HepG2 (cell line): ENCODE data around the gene PPP2R2D. TPM values are rescaled to one million over a fixed set of nuclear protein-coding genes. Genes with fewer than 3 reads are reported as not detected.
A peak's percentile ranks its signal among the peaks of the same experiment; 100 is the strongest.

Source experiments
- ARNTL ChIP-seq: sonication (generic); formaldehyde crosslinking; IDR thresholded peaks from 2 replicates; pipeline ENCODE4 v1.4.0; 2020; ENCODE audit warnings: mild to moderate bottlenecking, missing genetic modification reagents
- ATF7-NPFF ChIP-seq: sonication (generic); formaldehyde crosslinking; IDR thresholded peaks from 2 replicates; pipeline ENCODE4 v1.8.1; 2023; ENCODE audit warnings: mild to moderate bottlenecking, low read depth, missing genetic modification reagents, moderate library complexity
- ERF ChIP-seq: IDR thresholded peaks from 2 replicates; pipeline ENCODE4 v1.6.1; 2018; ENCODE audit warnings: missing biosample characterization, missing genetic modification reagents
- FLYWCH1 ChIP-seq: sonication (generic); formaldehyde crosslinking; IDR thresholded peaks from 2 replicates; pipeline ENCODE4 v1.8.1; 2023; ENCODE audit warnings: mild to moderate bottlenecking, missing genetic modification reagents
- FOXJ3 ChIP-seq: sonication (generic); formaldehyde crosslinking; IDR thresholded peaks from 2 replicates; pipeline ENCODE4 v1.4.0; 2020; ENCODE audit warnings: missing genetic modification reagents, mild to moderate bottlenecking, borderline replicate concordance
- KDM2A ChIP-seq: sonication (generic); formaldehyde crosslinking; IDR thresholded peaks from 2 replicates; pipeline ENCODE4 v1.4.0; 2020; ENCODE audit warnings: low read depth, missing genetic modification reagents, borderline replicate concordance
- MTA3 ChIP-seq: sonication (generic); formaldehyde crosslinking; IDR thresholded peaks from 2 replicates; pipeline ENCODE4 v1.4.0; 2020; ENCODE audit warnings: missing genetic modification reagents
- MZF1 ChIP-seq: sonication (generic); formaldehyde crosslinking; IDR thresholded peaks from 2 replicates; pipeline ENCODE4 v1.8.1; 2023; ENCODE audit warnings: mild to moderate bottlenecking, missing genetic modification reagents, borderline replicate concordance
- NR2F1 ChIP-seq, 2 experiments: fragments of 450-650 bp in 1 of 2; formaldehyde crosslinking in 1 of 2; IDR thresholded peaks; 2 replicates each; pipeline versions ENCODE4 v1.5.0 to v1.6.1; 2016 to 2020; ENCODE audit warnings: mild to moderate bottlenecking in 1 of 2, missing compliant biosample characterization in 1 of 2, missing genetic modification reagents in 1 of 2, moderate library complexity in 1 of 2
- PAX8 ChIP-seq: sonication (generic); formaldehyde crosslinking; IDR thresholded peaks from 2 replicates; pipeline ENCODE4 v1.8.0; 2022; ENCODE audit warnings: mild to moderate bottlenecking, missing genetic modification reagents, borderline replicate concordance
- SALL2 ChIP-seq: sonication (generic); formaldehyde crosslinking; IDR thresholded peaks from 2 replicates; pipeline ENCODE4 v1.8.1; 2023; ENCODE audit warnings: mild to moderate bottlenecking, missing genetic modification reagents, inconsistent platforms
- ZFP37 ChIP-seq: sonication (generic); formaldehyde crosslinking; IDR thresholded peaks from 2 replicates; pipeline ENCODE4 v1.4.0; 2020; ENCODE audit warnings: missing genetic modification reagents, borderline replicate concordance
- ZNF24 ChIP-seq: fragments of 450-650 bp; IDR thresholded peaks from 2 replicates; pipeline ENCODE4 v1.6.1; 2017; ENCODE audit warnings: antibody characterized with exemption, mild to moderate bottlenecking
- ZNF557 ChIP-seq: sonication (generic); formaldehyde crosslinking; IDR thresholded peaks from 2 replicates; pipeline ENCODE4 v1.4.0; 2020; ENCODE audit warnings: missing genetic modification reagents
- polyA plus RNA-seq, 8 experiments: library from polyadenylated mRNA; depleted of rRNA in 3 of 8; stranded (reverse) in 7 of 8; unstranded in 1 of 8; fragments of >200 nt; fragmentation: Illumina TruSeq in 4 of 8; extraction: Trizol in 4 of 8; gene quantifications; 2 replicates each; pipeline versions ENCODE4 v1.2.1 to v1.2.3, GENCODE V29; 2011 to 2016; ENCODE audit warnings: low read depth in 4 of 8, missing spikeins in 1 of 8, mixed read lengths in 1 of 8; ENCODE audit not compliant: insufficient read depth in 1 of 8
- total RNA-seq, 5 experiments: library from RNA; depleted of rRNA; stranded (reverse); fragments of >200 nt; fragmentation: Illumina TruSeq; extraction: Trizol; gene quantifications; 2 replicates each; pipeline ENCODE4 v1.2.3, GENCODE V29; 2016; ENCODE audit warnings: low read depth in 1 of 5
- TF ChIP-seq, protein P1 (sequence below): IDR thresholded peaks from 2 replicates; pipeline ENCODE4 v1.6.1; 2016; ENCODE audit warnings: low read depth, control low read depth
- TF ChIP-seq, protein P2 (sequence below): fragments of 450-650 bp; IDR thresholded peaks from 2 replicates; pipeline ENCODE4 v1.6.1; 2017; ENCODE audit warnings: mild to moderate bottlenecking
- TF ChIP-seq, protein P3 (sequence below): sonication (generic); formaldehyde crosslinking; IDR thresholded peaks from 2 replicates; pipeline ENCODE4 v1.4.0; 2020; ENCODE audit warnings: mild to moderate bottlenecking, low read depth, missing genetic modification reagents
- TF ChIP-seq, protein P4 (sequence below): sonication (generic); formaldehyde crosslinking; IDR thresholded peaks from 2 replicates; pipeline ENCODE4 v1.8.1; 2022; ENCODE audit warnings: low read depth, mild to moderate bottlenecking, missing genetic modification reagents
- TF ChIP-seq, protein P5 (sequence below): IDR thresholded peaks from 2 replicates; pipeline ENCODE4 v1.6.1; 2016

The PPP2R2D gene
- total and polyA plus RNA-seq, 2 of the 13 experiments (the other 11 are each of a cell fraction or from before 2014, with no cell fraction given), result 32.7 to 33.2 TPM

DNA sequence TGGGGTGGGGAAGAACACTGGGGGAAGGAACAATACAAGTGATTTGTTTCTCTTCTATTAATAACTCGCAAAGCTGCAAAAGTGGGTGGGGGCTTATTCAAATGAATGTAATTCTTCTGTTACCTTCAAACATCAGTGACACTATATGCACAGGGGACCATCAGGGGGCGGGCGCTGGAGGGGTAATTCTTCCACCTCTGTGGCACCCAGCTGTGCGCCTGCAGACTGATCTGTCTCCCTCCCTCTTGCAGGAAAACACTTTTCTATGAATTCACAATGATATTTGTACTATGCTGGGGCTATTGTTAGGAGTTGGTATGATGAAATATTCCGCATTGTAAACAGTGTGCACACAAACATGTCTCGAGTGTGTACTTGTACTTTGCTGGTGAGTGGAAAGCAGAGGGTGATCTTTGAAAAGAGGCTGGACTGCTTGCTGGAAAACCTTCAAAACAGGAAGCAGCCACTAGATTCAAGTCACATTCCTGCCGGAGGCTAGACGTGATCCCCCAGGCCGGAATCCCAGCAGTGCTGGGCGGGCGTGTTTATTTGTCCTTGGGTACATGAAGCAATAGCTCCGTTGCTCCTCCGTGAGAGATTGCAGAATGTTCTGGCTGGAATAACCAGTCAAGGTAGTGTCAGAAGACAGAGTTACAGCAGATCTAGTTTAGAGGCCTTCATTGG lies 96.7 kb downstream of the PPP2R2D start (continued):
- TF ChIP-seq, protein P1, sequence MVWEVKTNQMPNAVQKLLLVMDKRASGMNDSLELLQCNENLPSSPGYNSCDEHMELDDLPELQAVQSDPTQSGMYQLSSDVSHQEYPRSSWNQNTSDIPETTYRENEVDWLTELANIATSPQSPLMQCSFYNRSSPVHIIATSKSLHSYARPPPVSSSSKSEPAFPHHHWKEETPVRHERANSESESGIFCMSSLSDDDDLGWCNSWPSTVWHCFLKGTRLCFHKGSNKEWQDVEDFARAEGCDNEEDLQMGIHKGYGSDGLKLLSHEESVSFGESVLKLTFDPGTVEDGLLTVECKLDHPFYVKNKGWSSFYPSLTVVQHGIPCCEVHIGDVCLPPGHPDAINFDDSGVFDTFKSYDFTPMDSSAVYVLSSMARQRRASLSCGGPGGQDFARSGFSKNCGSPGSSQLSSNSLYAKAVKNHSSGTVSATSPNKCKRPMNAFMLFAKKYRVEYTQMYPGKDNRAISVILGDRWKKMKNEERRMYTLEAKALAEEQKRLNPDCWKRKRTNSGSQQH (CRISPR knock-in tag), result 0 out of 2 replicates have a peak, but pooled peaks have one; percentile 29
- TF ChIP-seq MTA3, result no peak
- no peak for TF ChIP-seq FLYWCH1 (CRISPR knock-in tag)
- TF ChIP-seq MZF1 (CRISPR knock-in tag), result no peak
- peak; percentile 82 for TF ChIP-seq ARNTL (CRISPR knock-in tag)
- TF ChIP-seq KDM2A (CRISPR knock-in tag), result peak; percentile 88
- no peak; a peak in 1 of 4 replicates for TF ChIP-seq NR2F1 (CRISPR knock-in tag; IDR thresholded peaks at IDR 0.05)
- TF ChIP-seq FOXJ3 (CRISPR knock-in tag), result peak; percentile 92; the same call in 1 of the 2 replicates
- no peak for TF ChIP-seq SALL2 (CRISPR knock-in tag)
- TF ChIP-seq ZNF557 (CRISPR knock-in tag), result no peak
- TF ChIP-seq PAX8 (CRISPR knock-in tag), result no peak
- TF ChIP-seq ZFP37 (CRISPR knock-in tag), result no peak
- TF ChIP-seq, protein P2, sequence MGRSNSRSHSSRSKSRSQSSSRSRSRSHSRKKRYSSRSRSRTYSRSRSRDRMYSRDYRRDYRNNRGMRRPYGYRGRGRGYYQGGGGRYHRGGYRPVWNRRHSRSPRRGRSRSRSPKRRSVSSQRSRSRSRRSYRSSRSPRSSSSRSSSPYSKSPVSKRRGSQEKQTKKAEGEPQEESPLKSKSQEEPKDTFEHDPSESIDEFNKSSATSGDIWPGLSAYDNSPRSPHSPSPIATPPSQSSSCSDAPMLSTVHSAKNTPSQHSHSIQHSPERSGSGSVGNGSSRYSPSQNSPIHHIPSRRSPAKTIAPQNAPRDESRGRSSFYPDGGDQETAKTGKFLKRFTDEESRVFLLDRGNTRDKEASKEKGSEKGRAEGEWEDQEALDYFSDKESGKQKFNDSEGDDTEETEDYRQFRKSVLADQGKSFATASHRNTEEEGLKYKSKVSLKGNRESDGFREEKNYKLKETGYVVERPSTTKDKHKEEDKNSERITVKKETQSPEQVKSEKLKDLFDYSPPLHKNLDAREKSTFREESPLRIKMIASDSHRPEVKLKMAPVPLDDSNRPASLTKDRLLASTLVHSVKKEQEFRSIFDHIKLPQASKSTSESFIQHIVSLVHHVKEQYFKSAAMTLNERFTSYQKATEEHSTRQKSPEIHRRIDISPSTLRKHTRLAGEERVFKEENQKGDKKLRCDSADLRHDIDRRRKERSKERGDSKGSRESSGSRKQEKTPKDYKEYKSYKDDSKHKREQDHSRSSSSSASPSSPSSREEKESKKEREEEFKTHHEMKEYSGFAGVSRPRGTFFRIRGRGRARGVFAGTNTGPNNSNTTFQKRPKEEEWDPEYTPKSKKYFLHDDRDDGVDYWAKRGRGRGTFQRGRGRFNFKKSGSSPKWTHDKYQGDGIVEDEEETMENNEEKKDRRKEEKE, result no peak
- TF ChIP-seq, protein P3, sequence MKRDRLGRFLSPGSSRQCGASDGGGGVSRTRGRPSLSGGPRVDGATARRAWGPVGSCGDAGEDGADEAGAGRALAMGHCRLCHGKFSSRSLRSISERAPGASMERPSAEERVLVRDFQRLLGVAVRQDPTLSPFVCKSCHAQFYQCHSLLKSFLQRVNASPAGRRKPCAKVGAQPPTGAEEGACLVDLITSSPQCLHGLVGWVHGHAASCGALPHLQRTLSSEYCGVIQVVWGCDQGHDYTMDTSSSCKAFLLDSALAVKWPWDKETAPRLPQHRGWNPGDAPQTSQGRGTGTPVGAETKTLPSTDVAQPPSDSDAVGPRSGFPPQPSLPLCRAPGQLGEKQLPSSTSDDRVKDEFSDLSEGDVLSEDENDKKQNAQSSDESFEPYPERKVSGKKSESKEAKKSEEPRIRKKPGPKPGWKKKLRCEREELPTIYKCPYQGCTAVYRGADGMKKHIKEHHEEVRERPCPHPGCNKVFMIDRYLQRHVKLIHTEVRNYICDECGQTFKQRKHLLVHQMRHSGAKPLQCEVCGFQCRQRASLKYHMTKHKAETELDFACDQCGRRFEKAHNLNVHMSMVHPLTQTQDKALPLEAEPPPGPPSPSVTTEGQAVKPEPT, result no peak
- TF ChIP-seq, protein P4, sequence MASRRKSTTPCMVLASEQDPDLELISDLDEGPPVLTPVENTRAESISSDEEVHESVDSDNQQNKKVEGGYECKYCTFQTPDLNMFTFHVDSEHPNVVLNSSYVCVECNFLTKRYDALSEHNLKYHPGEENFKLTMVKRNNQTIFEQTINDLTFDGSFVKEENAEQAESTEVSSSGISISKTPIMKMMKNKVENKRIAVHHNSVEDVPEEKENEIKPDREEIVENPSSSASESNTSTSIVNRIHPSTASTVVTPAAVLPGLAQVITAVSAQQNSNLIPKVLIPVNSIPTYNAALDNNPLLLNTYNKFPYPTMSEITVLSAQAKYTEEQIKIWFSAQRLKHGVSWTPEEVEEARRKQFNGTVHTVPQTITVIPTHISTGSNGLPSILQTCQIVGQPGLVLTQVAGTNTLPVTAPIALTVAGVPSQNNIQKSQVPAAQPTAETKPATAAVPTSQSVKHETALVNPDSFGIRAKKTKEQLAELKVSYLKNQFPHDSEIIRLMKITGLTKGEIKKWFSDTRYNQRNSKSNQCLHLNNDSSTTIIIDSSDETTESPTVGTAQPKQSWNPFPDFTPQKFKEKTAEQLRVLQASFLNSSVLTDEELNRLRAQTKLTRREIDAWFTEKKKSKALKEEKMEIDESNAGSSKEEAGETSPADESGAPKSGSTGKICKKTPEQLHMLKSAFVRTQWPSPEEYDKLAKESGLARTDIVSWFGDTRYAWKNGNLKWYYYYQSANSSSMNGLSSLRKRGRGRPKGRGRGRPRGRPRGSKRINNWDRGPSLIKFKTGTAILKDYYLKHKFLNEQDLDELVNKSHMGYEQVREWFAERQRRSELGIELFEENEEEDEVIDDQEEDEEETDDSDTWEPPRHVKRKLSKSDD (CRISPR knock-in tag), result no peak
- no peak for TF ChIP-seq ZNF24
- TF ChIP-seq ERF (CRISPR knock-in tag), result peak; percentile 86
- TF ChIP-seq ATF7-NPFF (CRISPR knock-in tag), result no peak
- TF ChIP-seq, protein P5, sequence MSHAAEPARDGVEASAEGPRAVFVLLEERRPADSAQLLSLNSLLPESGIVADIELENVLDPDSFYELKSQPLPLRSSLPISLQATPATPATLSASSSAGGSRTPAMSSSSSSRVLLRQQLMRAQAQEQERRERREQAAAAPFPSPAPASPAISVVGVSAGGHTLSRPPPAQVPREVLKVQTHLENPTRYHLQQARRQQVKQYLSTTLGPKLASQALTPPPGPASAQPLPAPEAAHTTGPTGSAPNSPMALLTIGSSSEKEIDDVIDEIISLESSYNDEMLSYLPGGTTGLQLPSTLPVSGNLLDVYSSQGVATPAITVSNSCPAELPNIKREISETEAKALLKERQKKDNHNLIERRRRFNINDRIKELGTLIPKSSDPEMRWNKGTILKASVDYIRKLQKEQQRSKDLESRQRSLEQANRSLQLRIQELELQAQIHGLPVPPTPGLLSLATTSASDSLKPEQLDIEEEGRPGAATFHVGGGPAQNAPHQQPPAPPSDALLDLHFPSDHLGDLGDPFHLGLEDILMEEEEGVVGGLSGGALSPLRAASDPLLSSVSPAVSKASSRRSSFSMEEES (CRISPR knock-in tag), result peak; percentile 84
